Subcutaneous adipose tissue (tissue), 4 donors: ENCODE results near the gene NDUFB10. TPM values are rescaled to one million over a fixed set of nuclear protein-coding genes. Genes with fewer than 3 reads are reported as not detected.

Source experiments
- CTCF ChIP-seq: fragments of 450-650 bp; IDR thresholded peaks from one replicate; pipeline ENCODE4 v1.5.1; 2016; ENCODE audit warnings: low read depth, mild to moderate bottlenecking, control low read depth, antibody characterized with exemption, moderate library complexity
- total RNA-seq, 4 donors: library from RNA; depleted of rRNA; stranded (reverse); fragments of >200 nt; gene quantifications; one replicate each; pipeline ENCODE4 v1.1.0, GENCODE V29; 2016

NDUFB10 gene
- total RNA-seq, 4 donors from 2014 or later, result 120 to 198 (median 186) TPM

DNA sequence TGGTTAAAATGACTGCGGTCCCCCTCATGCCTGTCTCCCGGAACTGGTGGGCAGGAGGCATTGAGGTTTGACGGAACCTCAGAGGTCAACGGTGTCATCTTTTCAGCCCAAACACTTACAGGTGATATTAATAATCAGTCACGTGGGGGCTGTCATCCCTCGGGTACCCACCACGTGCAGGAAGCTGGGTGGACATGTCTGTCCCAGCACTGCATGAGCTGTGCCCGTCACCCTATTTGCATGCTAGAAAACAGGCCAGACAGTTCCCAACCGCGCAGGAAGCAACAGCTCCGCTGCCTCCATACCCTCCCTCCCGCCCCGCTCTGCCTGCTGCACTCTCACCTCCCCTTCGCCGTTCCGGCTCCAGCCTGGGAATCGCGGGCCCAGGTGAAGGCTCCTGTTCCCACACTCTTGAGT, 31.8 kb downstream of the NDUFB10 start:
- TF ChIP-seq CTCF, result no peak

GRCh38 chr16:1991588-1991947, 32.2 kb downstream of the NDUFB10 start:
- no peak for TF ChIP-seq CTCF

DNA sequence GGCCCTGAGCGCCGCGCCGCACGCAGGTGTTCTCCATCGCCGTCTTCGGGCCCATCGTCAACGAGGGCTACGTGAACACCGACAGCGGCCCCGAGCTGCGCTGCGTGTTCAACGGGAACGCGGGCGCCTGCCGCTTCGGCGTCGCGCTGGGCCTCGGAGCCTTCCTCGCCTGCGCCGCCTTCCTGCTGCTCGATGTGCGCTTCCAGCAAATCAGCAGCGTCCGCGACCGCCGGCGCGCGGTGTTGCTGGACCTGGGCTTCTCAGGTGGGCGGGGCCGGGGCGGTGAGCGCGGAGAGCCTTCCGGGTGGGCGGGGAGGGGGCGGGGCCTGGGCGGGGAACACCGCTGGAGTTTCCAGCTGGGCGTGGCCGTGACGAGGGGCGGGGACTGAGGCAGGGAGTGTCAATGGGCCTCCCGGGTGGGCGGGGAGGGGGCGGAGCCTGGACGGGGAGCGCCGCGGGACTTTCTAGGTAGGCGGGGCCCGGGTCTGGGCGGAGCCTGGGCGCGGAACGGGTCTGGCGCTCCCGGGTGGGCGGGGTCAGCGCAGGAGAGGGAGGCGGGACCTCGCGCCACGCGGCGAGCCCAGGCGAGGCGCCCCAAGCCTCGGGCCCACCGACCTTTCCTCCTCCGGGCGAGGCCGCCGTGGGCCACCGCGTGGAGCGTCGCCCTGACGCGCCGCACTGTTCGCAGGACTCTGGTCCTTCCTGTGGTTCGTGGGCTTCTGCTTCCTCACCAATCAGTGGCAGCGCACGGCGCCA, 32.8 kb downstream of the NDUFB10 start:
- TF ChIP-seq CTCF, result no peak

DNA sequence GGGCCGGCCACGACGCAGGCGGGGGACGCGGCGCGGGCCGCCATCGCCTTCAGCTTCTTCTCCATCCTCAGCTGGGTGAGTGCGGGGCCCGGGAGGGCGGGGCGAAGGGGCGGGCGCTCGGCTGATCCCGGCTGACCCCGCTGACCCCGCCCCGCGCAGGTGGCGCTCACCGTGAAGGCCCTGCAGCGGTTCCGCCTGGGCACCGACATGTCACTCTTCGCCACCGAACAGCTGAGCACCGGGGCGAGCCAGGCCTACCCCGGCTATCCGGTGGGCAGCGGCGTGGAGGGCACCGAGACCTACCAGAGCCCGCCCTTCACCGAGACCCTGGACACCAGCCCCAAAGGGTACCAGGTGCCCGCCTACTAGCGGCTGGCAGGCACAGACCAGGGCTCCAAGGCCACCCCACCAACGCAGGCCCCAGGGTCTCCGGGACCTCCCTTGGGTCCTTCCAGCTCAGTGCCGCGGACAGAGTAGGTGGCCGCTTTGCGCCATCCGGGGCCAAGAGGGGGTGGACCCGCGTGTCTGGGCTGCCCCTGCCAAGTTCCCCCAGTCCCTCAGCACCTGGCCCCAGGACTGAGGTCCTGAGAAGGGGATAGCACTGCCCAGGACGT, 33.5 kb downstream of the NDUFB10 start:
- TF ChIP-seq CTCF, result no peak

GRCh38 chr16:1993731-1994131, 34.4 kb downstream of the NDUFB10 start:
- no peak for TF ChIP-seq CTCF

GRCh38 chr16:1997494-1998359, 38.4 kb downstream of the NDUFB10 start:
- TF ChIP-seq CTCF, result no peak

DNA sequence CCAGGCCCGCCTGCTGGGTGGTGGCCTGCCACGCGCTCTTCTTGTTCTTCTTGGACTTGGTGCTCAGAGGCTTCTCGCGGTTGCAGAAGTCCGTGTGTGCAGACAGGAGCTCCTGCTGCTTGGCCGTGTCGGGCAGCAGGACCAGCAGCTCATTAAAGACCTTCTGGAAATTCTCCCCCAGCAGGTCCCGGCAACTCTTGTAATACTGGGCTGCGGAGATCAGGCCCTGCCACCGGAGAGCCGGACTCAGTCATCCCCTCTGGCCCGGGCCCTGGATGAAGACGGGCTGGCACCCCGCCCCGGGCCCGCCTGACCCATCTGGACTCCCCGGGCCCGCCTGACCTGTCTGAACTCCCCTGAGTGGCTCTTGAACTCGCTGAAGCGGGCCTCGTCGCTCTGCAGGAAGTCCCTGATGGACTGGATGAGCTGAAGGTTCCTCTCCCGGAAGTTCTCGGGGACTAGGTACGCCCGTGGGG, 39.1 kb downstream of the NDUFB10 start:
- no peak for TF ChIP-seq CTCF
